T-helper 1 cell (primary cell): ENCODE measurements around the gene C1orf167.

Experiments
- DNase-seq, 5 donors: peaks; one replicate each; pipeline ENCODE4 v3.0.0-alpha.2; 2012 to 2020
- total RNA-seq, 4 donors: gene quantifications; one replicate each; lab custom pipeline; 2026; lab: John Stamatoyannopoulos, UW

Gene C1orf167, protein sequence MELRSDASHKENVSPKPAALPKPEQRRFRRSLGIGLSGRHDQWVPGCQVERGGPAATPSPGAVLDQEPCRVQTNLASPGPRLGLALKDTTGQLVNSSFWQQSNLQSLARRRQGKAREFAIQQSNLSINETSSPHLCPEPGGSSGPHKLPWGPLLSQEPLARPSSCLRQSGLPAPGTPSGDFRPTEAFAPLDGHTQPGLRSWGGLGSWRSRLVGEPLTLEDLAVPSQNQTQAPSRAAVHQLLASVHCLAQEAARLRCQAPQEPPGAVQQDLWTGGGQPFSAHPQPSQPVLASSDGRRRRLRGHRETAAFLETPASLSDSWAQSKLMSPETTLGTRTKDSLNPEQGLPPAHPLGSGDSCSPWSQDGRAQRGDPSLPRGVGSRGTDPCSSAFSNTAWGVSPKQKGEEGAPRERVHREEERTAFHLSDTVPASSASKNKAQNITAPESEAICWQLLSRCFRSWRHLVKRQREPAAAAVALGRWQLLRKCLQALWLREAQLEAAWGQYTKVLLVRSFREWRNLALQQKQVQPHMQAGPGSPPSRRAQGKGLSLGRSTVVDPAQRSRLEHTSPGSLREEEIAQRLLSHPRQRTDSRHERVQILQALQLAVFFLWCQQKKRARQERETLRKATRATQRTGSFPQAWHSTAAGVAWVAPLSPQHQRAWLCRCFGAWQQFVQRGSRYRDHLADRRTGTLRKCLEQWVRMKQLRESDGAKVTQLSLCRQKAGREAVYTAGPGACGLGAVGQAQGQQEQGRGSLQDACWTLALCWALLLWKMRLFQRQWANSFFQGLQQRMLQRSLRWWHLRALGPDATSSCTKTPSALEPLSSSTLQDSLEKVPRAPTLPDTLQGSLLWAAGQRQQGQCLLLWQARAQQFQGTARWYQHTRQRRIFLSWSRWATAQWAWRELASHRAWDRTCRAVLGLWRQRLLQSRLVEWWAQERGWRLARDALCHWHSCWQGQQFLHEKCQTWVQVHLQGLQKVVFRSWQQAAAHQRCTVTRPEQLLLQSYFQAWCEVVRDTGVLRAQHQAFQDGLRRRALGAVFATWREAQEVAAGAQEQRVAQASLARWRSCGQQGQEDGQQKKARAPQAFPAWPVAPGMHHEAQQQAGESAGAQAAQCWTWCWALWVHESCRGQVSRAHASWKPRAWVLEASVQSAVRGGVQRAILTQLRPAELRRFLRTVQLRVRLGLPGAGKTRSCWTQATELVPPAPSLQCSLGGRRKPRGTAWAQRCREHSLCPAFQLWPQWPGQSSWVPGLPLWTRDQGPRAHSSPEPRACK (N-terminal part only)
- 0 reads per million in 4 donors for total RNA-seq

DNA sequence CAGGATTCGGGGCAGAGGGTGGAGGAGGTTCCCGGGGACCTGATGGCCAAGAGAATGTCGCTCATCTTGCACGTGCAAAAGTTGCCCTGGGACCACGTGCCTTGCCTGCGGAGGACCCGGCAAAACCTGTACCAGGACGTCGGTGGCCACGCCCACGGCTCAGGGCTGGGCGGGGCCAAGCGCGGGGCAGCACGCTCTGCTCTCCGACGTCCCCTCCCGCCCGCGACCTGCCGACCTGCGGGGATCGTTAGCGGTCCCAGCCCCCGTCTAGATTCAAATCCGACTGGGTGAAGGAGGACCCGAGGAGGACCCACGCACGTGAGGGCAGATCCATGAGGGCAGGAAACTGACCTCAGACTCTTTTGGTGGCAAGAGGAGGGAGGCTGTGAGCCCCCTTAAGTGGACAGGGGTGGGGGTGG is at the start of gene C1orf167:
TSS of gene C1orf167 (plus strand) at position 206 of the 419 bp plus-strand sequence. CDS start 2,208 bp downstream, outside the sequence.
- DNase-seq = peak in 2 of 5 donors; percentile 14 to 18

- DNase-seq = no peak
Measured at GRCh38 chr1:11712285-11712684, 49.7 kb upstream of the C1orf167 start.

GRCh38 chr1:11713095-11713494 is 48.9 kb upstream of the C1orf167 start:
- DNase-seq = no peak

DNA sequence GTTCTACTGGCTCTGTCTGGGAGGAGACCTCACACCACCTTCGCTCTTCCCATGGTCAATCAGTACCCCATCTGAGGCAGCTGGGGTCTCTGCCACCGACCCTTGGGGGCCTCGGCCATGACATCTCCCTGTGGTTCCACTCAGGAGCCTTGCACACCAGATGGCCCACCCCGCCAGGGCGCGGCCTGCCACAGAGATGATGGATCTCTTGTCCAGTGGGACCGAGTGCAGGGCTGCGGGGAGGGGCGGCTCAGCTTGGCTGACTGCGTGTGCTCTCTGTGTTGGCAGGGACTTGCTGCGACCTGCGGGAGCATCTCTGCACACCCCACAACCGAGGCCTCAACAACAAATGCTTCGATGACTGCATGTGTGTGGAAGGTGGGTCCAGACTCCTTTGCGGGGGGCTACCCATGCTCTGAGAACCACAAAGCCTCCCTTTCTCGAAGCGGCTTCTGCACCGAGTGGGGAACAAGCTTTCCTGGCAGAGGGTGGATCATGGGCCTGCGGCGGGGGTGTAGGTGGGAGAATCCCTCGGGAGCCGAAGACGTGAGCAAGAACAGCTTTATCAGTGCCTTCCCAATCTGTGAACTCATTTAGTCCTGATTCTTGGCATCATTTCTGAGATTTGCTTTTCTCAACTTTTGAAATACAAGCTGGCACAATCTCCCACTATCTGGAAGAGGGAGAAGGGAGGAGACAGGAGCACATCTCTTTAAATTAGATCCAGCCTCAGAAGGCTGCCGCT is 47.0 kb upstream of the C1orf167 start:
- DNase-seq = no peak

DNA sequence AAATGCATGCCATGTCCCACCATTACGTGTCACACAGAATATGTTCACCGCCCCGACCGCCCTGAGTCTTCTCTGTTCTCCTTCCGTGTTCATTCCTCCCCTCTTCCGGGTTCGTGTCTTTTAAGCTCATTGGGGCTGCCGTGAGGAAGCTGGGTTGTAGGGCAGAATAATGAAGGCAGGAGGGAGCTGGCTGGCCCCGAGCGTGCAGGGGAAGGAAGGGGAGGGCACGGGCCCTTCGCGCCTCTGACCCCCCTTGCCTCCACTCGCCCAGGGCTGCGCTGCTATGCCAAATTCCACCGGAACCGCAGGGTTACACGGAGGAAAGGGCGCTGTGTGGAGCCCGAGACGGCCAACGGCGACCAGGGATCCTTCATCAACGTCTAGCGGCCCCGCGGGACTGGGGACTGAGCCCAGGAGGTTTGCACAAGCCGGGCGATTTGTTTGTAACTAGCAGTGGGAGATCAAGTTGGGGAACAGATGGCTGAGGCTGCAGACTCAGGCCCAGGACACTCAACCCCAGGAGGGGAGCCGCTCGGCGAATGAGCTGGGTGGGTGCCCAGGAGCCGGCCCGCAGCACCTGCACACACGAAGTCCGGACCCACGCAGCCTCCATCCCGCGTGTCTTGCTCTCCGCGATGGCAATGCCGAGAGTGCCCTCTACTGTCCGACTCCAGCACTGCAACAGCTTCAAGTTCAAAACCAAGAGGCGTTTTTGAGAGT is 42.5 kb upstream of the C1orf167 start:
- peak; percentile 65 to 85 (median 79) for DNase-seq

DNA sequence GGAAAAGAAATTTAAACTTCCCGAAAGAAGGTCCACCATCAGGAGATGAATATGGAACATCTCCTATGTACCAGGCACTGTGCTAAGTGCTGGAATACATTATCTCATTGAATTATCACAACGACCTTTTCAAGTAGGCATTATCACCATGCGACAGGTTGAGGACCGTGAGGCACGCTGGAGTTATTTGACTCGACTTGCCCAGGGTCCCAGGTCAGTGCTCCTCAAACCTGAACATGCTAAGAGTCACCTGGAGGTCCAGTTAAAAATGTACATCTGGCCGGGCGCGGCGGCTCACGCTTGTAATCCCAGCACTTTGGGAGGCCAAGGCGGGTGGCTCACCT is 42.0 kb upstream of the C1orf167 start:
- DNase-seq = no peak

GRCh38 chr1:11720525-11720924 is 41.5 kb upstream of the C1orf167 start:
- DNase-seq = no peak

- DNase-seq = no peak
Measured at GRCh38 chr1:11721311-11721710, 40.7 kb upstream of the C1orf167 start.

- no peak for DNase-seq
Measured at GRCh38 chr1:11722538-11722937, 39.5 kb upstream of the C1orf167 start.

DNA sequence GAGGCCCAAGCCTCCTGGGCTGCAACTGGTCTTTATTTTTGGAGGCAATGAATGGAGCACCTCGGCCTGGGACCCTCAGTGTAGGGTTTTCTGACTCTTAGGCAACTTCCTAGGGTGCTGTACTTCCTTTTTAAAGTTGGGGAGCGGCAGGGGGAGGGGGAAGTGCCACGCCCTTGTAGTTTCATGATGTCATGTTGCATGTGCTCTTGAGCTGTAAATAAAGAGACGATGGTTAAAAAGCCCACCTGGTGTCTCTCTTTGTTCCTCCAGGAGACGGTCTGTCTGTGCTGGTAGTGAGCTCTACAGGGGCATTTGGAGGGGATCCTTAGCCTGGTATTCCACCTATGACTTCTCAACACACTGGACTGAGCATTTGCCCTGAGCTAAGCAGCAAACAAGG is 36.4 kb upstream of the C1orf167 start:
- DNase-seq = no peak

DNA sequence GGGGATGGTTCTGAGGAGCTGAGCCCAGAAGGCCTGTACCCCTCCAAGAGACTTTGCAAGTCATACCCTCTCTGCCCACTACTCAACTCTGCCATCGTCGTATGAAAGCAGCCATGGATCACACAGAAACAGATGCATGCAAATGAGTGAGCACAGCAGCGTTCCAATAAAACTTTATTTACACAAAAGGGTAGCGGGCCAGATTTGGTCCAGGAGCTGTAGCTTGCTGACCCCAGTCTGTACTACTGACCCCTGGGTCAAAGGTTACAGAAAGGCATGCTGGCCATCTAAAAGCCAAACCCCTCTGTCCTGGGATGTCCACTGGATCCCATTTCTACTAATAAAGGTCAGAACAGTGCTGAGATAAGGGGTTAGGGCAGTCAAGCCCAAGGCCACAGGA is 34.9 kb upstream of the C1orf167 start:
- DNase-seq = no peak

GRCh38 chr1:11728126-11728806 is 33.7 kb upstream of the C1orf167 start:
- no peak for DNase-seq

GRCh38 chr1:11729155-11729497 is 32.9 kb upstream of the C1orf167 start:
- DNase-seq = no peak

- no peak for DNase-seq
Measured at GRCh38 chr1:11729498-11730428, 32.2 kb upstream of the C1orf167 start.

- peak in 2 of 5 donors; percentile 26 to 83 for DNase-seq
Measured at GRCh38 chr1:11730429-11730891, 31.5 kb upstream of the C1orf167 start.

DNA sequence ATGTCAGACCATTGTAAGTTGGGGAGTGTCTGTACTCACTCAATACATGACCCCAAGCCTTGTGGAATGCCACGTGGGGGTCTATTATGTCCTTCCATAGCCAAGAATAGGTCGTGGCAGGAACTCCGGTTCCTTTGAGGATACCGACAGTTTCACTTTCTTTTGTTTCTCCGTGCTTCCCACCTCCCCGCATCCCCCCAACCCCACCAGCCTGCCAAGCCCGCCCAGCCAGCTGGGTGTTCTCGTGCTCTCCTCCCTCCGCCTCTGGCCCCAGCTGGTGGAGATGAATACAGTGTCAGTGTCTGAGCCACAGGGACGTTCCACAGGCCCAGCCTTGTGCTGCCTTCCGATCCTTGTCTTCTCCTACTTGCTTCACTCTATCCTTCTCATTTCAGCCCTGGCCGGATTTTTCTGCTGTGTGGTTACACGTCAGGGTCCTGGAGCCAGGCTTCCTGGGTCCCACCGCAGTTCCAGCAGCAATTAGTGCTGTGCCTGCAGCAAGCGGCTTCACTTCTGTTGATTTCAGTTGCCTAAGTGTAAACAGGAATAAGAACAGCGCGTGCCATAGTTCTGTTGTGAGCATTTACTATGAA is 30.2 kb upstream of the C1orf167 start:
- DNase-seq = no peak

DNA sequence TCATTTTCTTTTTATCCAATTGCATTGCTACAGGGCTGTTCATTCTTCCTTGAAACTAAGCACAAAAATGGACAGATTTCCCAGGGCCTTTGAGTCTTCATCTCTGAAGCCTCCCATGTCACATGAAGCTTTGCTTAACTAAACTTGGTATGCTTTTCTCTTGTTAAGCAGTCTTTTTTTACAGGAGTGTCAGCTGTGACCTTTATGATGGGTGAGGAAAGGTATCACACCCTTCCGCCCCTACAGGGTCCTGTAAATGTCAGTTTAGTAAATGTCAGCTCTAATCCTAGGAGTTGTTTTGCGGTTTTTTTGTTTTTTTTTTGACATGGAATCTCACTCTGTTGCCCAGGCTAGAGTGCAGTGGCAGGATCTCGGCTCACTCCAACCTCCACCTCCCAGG is 28.7 kb upstream of the C1orf167 start:
- DNase-seq = no peak

- no peak for DNase-seq
Measured at GRCh38 chr1:11735531-11735853, 26.5 kb upstream of the C1orf167 start.
